ENCODE data around the gene CFH. TPM values are rescaled to one million over a fixed set of nuclear protein-coding genes. Genes with fewer than 3 reads are reported as not detected.
"Not testable (repeated sequence)": the region's sequence is repeated elsewhere in the genome, so short reads cannot be mapped to it uniquely, and the experiment has no call there.

Gene CFH
- total RNA-seq, 1 donor from 2014 or later, result 8.8 TPM

GRCh38 chr1:196611873-196612272, 40.0 kb upstream of the CFH start:
- DNase-seq (ENCODE audit: low spot score in 2 of 2, unreplicated experiment in 2 of 2), result no peak
- no peak overlapping the region for H3K4me3 Mint-ChIP-seq
- H3K36me3 Mint-ChIP-seq, result no peaks in the 10 kb centered on the region
- no peaks in the 10 kb centered on the region for H3K27me3 Mint-ChIP-seq (ENCODE audit: low read depth)
- H3K27ac Mint-ChIP-seq, result no peak overlapping the region
- TF ChIP-seq CTCF (IDR thresholded peaks at IDR 0.05; ENCODE audit: unreplicated experiment), result no peak
- H3K9me3 Mint-ChIP-seq, result no peaks in the 10 kb centered on the region
- H3K4me1 Mint-ChIP-seq, result peaks cover 16% of the 10 kb centered on the region

GRCh38 chr1:196619721-196620120, 32.1 kb upstream of the CFH start:
- no peaks in the 10 kb centered on the region for H3K9me3 Mint-ChIP-seq
- H3K36me3 Mint-ChIP-seq, result no peaks in the 10 kb centered on the region
- no peak for DNase-seq (ENCODE audit: low spot score in 2 of 2, unreplicated experiment in 2 of 2)
- TF ChIP-seq CTCF (IDR thresholded peaks at IDR 0.05; ENCODE audit: unreplicated experiment), result no peak
- no peaks in the 10 kb centered on the region for H3K4me1 Mint-ChIP-seq
- no peak overlapping the region for H3K4me3 Mint-ChIP-seq
- no peak overlapping the region for H3K27ac Mint-ChIP-seq
- H3K27me3 Mint-ChIP-seq (ENCODE audit: low read depth), result no peaks in the 10 kb centered on the region

GRCh38 chr1:196623079-196623478, 28.8 kb upstream of the CFH start:
- peaks cover 3% of the 10 kb centered on the region for H3K9me3 Mint-ChIP-seq
- DNase-seq (ENCODE audit: low spot score in 2 of 2, unreplicated experiment in 2 of 2), result no peak
- no peak overlapping the region for H3K4me3 Mint-ChIP-seq
- no peak overlapping the region for H3K27ac Mint-ChIP-seq
- peaks cover 1% of the 10 kb centered on the region for H3K36me3 Mint-ChIP-seq
- H3K4me1 Mint-ChIP-seq, result no peaks in the 10 kb centered on the region
- TF ChIP-seq CTCF (IDR thresholded peaks at IDR 0.05; ENCODE audit: unreplicated experiment), result no peak
- H3K27me3 Mint-ChIP-seq (ENCODE audit: low read depth), result no peaks in the 10 kb centered on the region

GRCh38 chr1:196628838-196629237, 23.0 kb upstream of the CFH start:
- DNase-seq (ENCODE audit: low spot score in 2 of 2, unreplicated experiment in 2 of 2), result no peak
- H3K27ac Mint-ChIP-seq, result no peak overlapping the region
- H3K4me3 Mint-ChIP-seq, result no peak overlapping the region
- H3K36me3 Mint-ChIP-seq, result peaks cover 5% of the 10 kb centered on the region
- no peaks in the 10 kb centered on the region for H3K4me1 Mint-ChIP-seq
- H3K27me3 Mint-ChIP-seq (ENCODE audit: low read depth), result no peaks in the 10 kb centered on the region
- TF ChIP-seq CTCF (IDR thresholded peaks at IDR 0.05; ENCODE audit: unreplicated experiment), result no peak
- peaks cover 17% of the 10 kb centered on the region for H3K9me3 Mint-ChIP-seq

- H3K4me1 Mint-ChIP-seq, result no peaks in the 10 kb centered on the region
- no peak overlapping the region for H3K4me3 Mint-ChIP-seq
- no peak for DNase-seq (ENCODE audit: low spot score in 2 of 2, unreplicated experiment in 2 of 2)
- TF ChIP-seq CTCF (IDR thresholded peaks at IDR 0.05; ENCODE audit: unreplicated experiment), result no peak
- H3K9me3 Mint-ChIP-seq, result peaks cover 12% of the 10 kb centered on the region
- no peaks in the 10 kb centered on the region for H3K27me3 Mint-ChIP-seq (ENCODE audit: low read depth)
- H3K27ac Mint-ChIP-seq, result no peak overlapping the region
- no peaks in the 10 kb centered on the region for H3K36me3 Mint-ChIP-seq
These were observed 14.2 kb upstream of the CFH start for GRCh38 chr1:196637606-196638005.

GRCh38 chr1:196638466-196638865, 13.4 kb upstream of the CFH start:
- no peaks in the 10 kb centered on the region for H3K4me1 Mint-ChIP-seq
- no peaks in the 10 kb centered on the region for H3K27me3 Mint-ChIP-seq (ENCODE audit: low read depth)
- H3K9me3 Mint-ChIP-seq, result peaks cover 12% of the 10 kb centered on the region

GRCh38 chr1:196639291-196639690, 12.6 kb upstream of the CFH start:
- H3K4me3 Mint-ChIP-seq, H3K9me3 Mint-ChIP-seq: not testable (repeated sequence)

More at GRCh38 chr1:196638466-196638865, 13.4 kb upstream of the CFH start:
- TF ChIP-seq CTCF (IDR thresholded peaks at IDR 0.05; ENCODE audit: unreplicated experiment), result no peak
- Mint-ChIP-seq H3K27ac (no peak overlapping the region), H3K36me3 (no peaks in the 10 kb centered on the region), H3K4me3 (no peak overlapping the region)
- DNase-seq (ENCODE audit: low spot score in 2 of 2, unreplicated experiment in 2 of 2), result no peak

More at GRCh38 chr1:196639291-196639690, 12.6 kb upstream of the CFH start:
- not testable (repeated sequence) for H3K36me3 Mint-ChIP-seq; H3K27ac Mint-ChIP-seq; H3K27me3 Mint-ChIP-seq (ENCODE audit: low read depth); DNase-seq (ENCODE audit: low spot score in 2 of 2, unreplicated experiment in 2 of 2); H3K4me1 Mint-ChIP-seq
